OCI-LY3 (cell line): ENCODE data around the gene ITGB1.

Experiments
- EZH2phosphoT487 ChIP-seq: fragments of 200-600 bp; shearing (Covaris generic); IDR thresholded peaks from 2 replicates; pipeline ENCODE4 v1.6.1; 2018; ENCODE audit warnings: antibody characterized with exemption, mixed run types, low read depth
- TF ChIP-seq, protein P1 (sequence below): fragments of 200-600, 300-600 bp; sonication (generic); IDR thresholded peaks from 2 replicates; pipeline ENCODE4 v1.5.1; 2014; ENCODE audit warnings: antibody characterized with exemption, low read length, low read depth

DNA sequence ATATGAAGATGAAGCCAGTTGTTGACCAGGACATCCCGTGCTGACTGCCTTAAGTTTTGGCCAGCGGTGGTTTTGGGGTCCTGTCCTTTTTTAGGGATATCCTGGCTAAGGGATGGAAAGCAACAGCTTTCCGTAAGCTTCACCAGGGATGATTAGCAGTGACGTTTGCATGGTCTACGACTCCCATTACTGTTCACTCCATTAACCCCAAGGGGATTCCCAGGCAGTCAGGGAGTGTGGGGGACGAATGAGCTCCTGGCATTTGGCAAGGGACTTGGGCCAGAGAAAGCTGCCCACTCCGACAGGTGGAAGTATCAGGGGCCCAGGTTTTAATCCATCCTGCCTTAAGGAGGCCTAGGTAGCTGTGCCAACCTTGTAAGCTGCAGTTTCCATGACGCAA lies 66.8 kb downstream of the ITGB1 start:
- TF ChIP-seq, protein P1, sequence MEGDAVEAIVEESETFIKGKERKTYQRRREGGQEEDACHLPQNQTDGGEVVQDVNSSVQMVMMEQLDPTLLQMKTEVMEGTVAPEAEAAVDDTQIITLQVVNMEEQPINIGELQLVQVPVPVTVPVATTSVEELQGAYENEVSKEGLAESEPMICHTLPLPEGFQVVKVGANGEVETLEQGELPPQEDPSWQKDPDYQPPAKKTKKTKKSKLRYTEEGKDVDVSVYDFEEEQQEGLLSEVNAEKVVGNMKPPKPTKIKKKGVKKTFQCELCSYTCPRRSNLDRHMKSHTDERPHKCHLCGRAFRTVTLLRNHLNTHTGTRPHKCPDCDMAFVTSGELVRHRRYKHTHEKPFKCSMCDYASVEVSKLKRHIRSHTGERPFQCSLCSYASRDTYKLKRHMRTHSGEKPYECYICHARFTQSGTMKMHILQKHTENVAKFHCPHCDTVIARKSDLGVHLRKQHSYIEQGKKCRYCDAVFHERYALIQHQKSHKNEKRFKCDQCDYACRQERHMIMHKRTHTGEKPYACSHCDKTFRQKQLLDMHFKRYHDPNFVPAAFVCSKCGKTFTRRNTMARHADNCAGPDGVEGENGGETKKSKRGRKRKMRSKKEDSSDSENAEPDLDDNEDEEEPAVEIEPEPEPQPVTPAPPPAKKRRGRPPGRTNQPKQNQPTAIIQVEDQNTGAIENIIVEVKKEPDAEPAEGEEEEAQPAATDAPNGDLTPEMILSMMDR: no peak
- TF ChIP-seq EZH2phosphoT487: no peak
